HepG2 (cell line): ENCODE data around the gene DNAJA2. TPM values are rescaled to one million over a fixed set of nuclear protein-coding genes. Genes with fewer than 3 reads are reported as not detected.

Experiments used
- CEBPG ChIP-seq: IDR thresholded peaks from 2 replicates; pipeline ENCODE4 v1.6.1; 2016
- DR1 ChIP-seq: sonication (generic); formaldehyde crosslinking; IDR thresholded peaks from 2 replicates; pipeline ENCODE4 v1.8.0; 2021; ENCODE audit warnings: mild to moderate bottlenecking, missing genetic modification reagents, inconsistent platforms
- HNRNPK ChIP-seq: fragments of 200-400 bp; formaldehyde crosslinking; IDR thresholded peaks from 2 replicates; pipeline ENCODE4 v1.6.1; 2018; ENCODE audit warnings: low read length, low read depth, moderate library complexity, mild to moderate bottlenecking; ENCODE audit not compliant: poor library complexity, severe bottlenecking
- KAT2B ChIP-seq: fragments of 150-350 bp; IDR thresholded peaks from 2 replicates; pipeline ENCODE4 v1.6.1; 2014; ENCODE audit warnings: low read depth, low read length, borderline replicate concordance
- KMT2A ChIP-seq: sonication (generic); formaldehyde crosslinking; IDR thresholded peaks from 2 replicates; pipeline ENCODE4 v1.4.0; 2020; ENCODE audit warnings: missing genetic modification reagents
- MIER3 ChIP-seq: IDR thresholded peaks from 2 replicates; pipeline ENCODE4 v1.6.1; 2016; ENCODE audit warnings: missing compliant biosample characterization, borderline replicate concordance
- SIN3A ChIP-seq: IDR thresholded peaks from 2 replicates; pipeline ENCODE4 v1.6.1; 2011; ENCODE audit warnings: low read depth, mild to moderate bottlenecking, control low read depth, low read length, borderline replicate concordance
- SMC3 ChIP-seq: IDR thresholded peaks from 2 replicates; pipeline ENCODE4 v1.6.1; 2011; ENCODE audit warnings: low read length, improper control_type of control experiment
- SRSF9 ChIP-seq: fragments of 200-400 bp; formaldehyde crosslinking; IDR thresholded peaks from 2 replicates; pipeline ENCODE4 v1.6.1; 2018; ENCODE audit warnings: borderline replicate concordance, mild to moderate bottlenecking, low read depth, low read length; ENCODE audit not compliant: insufficient read depth, poor library complexity, severe bottlenecking
- ZNF333 ChIP-seq: sonication (generic); formaldehyde crosslinking; IDR thresholded peaks from 2 replicates; pipeline ENCODE4 v1.4.0; 2020; ENCODE audit warnings: mild to moderate bottlenecking, missing genetic modification reagents, borderline replicate concordance
- ZNF598 ChIP-seq: sonication (generic); formaldehyde crosslinking; IDR thresholded peaks from 2 replicates; pipeline ENCODE4 v1.5.1; 2020; ENCODE audit warnings: mild to moderate bottlenecking, missing genetic modification reagents, borderline replicate concordance
- polyA plus RNA-seq, 8 experiments: library from polyadenylated mRNA; depleted of rRNA in 3 of 8; stranded (reverse) in 7 of 8; unstranded in 1 of 8; fragments of >200 nt; fragmentation: Illumina TruSeq in 4 of 8; extraction: Trizol in 4 of 8; gene quantifications; 2 replicates each; pipeline versions ENCODE4 v1.2.1 to v1.2.3, GENCODE V29; 2011 to 2016; ENCODE audit warnings: low read depth in 4 of 8, missing spikeins in 1 of 8, mixed read lengths in 1 of 8; ENCODE audit not compliant: insufficient read depth in 1 of 8
- total RNA-seq, 5 experiments: library from RNA; depleted of rRNA; stranded (reverse); fragments of >200 nt; fragmentation: Illumina TruSeq; extraction: Trizol; gene quantifications; 2 replicates each; pipeline ENCODE4 v1.2.3, GENCODE V29; 2016; ENCODE audit warnings: low read depth in 1 of 5
- TF ChIP-seq, protein P1 (sequence below): sonication (generic); formaldehyde crosslinking; IDR thresholded peaks from 2 replicates; pipeline ENCODE4 v1.4.0; 2020; ENCODE audit warnings: mild to moderate bottlenecking, missing genetic modification reagents
- TF ChIP-seq, protein P2 (sequence below): sonication (generic); formaldehyde crosslinking; IDR thresholded peaks from 2 replicates; pipeline ENCODE4 v1.9.0; 2021; ENCODE audit warnings: missing genetic modification reagents, borderline replicate concordance
- TF ChIP-seq, protein P3 (sequence below): sonication (generic); formaldehyde crosslinking; IDR thresholded peaks from 2 replicates; pipeline ENCODE4 v1.4.0; 2020; ENCODE audit warnings: missing genetic modification reagents, mild to moderate bottlenecking, borderline replicate concordance
- TF ChIP-seq, protein P4 (sequence below), 2 experiments: fragments of 450-650 bp in 1 of 2; sonication (generic) in 1 of 2; formaldehyde crosslinking; IDR thresholded peaks; 2 replicates each; pipeline versions ENCODE4 v1.5.0 to v1.8.0; 2020 to 2022; ENCODE audit warnings: mild to moderate bottlenecking in 1 of 2, missing genetic modification reagents in 1 of 2
- TF ChIP-seq, protein P5 (sequence below): sonication (generic); formaldehyde crosslinking; IDR thresholded peaks from 2 replicates; pipeline ENCODE4 v1.4.0; 2020; ENCODE audit warnings: missing genetic modification reagents

Gene DNAJA2
- total and polyA plus RNA-seq, 2 of the 13 experiments (the other 11 are each of a cell fraction or from before 2014, with no cell fraction given): 25.4 to 176 TPM

DNA sequence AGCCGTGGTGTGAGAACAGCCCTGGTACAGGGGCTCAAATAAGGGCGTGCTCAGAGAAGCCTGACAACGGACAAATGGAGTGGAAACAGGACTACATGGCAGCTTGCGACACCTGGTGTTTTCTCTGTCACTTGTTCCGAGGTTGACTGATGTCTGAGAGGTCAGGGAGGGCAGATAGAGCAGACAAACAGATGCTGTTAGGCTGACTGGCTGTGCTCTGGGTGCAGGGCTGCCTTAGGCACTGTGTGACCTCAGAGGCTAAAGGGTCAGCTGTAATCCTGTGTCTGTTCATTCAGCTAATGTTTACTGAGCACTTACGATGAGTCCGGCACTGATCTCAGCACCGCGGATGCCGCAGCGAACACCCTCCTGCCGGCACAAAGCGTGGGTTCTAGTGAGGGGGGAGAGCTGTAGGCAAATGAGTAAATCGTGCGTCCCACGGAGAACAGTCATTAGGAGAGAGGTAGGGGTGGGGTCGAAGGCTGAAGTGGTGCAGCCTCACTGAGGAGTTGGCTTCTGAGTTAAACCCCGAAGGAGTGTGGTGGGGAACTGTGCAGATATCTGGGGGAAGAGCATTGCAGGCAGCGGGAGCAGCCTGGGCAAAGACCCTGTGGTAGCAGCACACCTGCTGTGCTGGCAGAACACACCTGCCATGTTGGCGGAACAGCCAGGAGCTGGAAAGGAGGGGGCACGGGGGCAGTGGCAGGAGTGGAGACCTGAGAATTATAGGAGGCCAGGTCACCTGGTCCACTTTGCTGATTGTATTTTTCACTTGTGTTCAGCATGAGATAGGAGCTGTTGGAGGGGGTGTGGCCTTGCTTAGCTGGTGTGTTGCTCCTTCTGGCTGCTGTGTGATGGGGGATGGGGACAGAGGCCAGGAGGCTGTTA is 54.3 kb downstream of the DNAJA2 start (continued):
- TF ChIP-seq, protein P1, sequence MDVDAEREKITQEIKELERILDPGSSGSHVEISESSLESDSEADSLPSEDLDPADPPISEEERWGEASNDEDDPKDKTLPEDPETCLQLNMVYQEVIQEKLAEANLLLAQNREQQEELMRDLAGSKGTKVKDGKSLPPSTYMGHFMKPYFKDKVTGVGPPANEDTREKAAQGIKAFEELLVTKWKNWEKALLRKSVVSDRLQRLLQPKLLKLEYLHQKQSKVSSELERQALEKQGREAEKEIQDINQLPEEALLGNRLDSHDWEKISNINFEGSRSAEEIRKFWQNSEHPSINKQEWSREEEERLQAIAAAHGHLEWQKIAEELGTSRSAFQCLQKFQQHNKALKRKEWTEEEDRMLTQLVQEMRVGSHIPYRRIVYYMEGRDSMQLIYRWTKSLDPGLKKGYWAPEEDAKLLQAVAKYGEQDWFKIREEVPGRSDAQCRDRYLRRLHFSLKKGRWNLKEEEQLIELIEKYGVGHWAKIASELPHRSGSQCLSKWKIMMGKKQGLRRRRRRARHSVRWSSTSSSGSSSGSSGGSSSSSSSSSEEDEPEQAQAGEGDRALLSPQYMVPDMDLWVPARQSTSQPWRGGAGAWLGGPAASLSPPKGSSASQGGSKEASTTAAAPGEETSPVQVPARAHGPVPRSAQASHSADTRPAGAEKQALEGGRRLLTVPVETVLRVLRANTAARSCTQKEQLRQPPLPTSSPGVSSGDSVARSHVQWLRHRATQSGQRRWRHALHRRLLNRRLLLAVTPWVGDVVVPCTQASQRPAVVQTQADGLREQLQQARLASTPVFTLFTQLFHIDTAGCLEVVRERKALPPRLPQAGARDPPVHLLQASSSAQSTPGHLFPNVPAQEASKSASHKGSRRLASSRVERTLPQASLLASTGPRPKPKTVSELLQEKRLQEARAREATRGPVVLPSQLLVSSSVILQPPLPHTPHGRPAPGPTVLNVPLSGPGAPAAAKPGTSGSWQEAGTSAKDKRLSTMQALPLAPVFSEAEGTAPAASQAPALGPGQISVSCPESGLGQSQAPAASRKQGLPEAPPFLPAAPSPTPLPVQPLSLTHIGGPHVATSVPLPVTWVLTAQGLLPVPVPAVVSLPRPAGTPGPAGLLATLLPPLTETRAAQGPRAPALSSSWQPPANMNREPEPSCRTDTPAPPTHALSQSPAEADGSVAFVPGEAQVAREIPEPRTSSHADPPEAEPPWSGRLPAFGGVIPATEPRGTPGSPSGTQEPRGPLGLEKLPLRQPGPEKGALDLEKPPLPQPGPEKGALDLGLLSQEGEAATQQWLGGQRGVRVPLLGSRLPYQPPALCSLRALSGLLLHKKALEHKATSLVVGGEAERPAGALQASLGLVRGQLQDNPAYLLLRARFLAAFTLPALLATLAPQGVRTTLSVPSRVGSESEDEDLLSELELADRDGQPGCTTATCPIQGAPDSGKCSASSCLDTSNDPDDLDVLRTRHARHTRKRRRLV: no peak
- TF ChIP-seq SMC3 (peak; percentile 84), DR1 (CRISPR knock-in tag) (no peak), KMT2A (CRISPR knock-in tag) (no peak; the same call in 1 of the 2 replicates), SIN3A (peak; percentile 51; the same call in 1 of the 2 replicates), KAT2B (no peak), ZNF333 (peak; percentile 81; the same call in 1 of the 2 replicates), ZNF598 (CRISPR knock-in tag) (no peak), SRSF9 (no peak), HNRNPK (no peak), CEBPG (peak; percentile 84), MIER3 (CRISPR knock-in tag) (peak; percentile 70; the same call in 1 of the 2 replicates)
- TF ChIP-seq, protein P2, sequence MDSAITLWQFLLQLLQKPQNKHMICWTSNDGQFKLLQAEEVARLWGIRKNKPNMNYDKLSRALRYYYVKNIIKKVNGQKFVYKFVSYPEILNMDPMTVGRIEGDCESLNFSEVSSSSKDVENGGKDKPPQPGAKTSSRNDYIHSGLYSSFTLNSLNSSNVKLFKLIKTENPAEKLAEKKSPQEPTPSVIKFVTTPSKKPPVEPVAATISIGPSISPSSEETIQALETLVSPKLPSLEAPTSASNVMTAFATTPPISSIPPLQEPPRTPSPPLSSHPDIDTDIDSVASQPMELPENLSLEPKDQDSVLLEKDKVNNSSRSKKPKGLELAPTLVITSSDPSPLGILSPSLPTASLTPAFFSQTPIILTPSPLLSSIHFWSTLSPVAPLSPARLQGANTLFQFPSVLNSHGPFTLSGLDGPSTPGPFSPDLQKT (CRISPR knock-in tag): no peak
- TF ChIP-seq, protein P3, sequence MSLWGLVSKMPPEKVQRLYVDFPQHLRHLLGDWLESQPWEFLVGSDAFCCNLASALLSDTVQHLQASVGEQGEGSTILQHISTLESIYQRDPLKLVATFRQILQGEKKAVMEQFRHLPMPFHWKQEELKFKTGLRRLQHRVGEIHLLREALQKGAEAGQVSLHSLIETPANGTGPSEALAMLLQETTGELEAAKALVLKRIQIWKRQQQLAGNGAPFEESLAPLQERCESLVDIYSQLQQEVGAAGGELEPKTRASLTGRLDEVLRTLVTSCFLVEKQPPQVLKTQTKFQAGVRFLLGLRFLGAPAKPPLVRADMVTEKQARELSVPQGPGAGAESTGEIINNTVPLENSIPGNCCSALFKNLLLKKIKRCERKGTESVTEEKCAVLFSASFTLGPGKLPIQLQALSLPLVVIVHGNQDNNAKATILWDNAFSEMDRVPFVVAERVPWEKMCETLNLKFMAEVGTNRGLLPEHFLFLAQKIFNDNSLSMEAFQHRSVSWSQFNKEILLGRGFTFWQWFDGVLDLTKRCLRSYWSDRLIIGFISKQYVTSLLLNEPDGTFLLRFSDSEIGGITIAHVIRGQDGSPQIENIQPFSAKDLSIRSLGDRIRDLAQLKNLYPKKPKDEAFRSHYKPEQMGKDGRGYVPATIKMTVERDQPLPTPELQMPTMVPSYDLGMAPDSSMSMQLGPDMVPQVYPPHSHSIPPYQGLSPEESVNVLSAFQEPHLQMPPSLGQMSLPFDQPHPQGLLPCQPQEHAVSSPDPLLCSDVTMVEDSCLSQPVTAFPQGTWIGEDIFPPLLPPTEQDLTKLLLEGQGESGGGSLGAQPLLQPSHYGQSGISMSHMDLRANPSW: peak; percentile 83
- TF ChIP-seq, protein P4, sequence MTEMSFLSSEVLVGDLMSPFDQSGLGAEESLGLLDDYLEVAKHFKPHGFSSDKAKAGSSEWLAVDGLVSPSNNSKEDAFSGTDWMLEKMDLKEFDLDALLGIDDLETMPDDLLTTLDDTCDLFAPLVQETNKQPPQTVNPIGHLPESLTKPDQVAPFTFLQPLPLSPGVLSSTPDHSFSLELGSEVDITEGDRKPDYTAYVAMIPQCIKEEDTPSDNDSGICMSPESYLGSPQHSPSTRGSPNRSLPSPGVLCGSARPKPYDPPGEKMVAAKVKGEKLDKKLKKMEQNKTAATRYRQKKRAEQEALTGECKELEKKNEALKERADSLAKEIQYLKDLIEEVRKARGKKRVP (CRISPR knock-in tag; IDR thresholded peaks at IDR 0.05): peak in 1 of 2 experiments; percentile 81; a peak in 2 of 4 replicates
- TF ChIP-seq, protein P5, sequence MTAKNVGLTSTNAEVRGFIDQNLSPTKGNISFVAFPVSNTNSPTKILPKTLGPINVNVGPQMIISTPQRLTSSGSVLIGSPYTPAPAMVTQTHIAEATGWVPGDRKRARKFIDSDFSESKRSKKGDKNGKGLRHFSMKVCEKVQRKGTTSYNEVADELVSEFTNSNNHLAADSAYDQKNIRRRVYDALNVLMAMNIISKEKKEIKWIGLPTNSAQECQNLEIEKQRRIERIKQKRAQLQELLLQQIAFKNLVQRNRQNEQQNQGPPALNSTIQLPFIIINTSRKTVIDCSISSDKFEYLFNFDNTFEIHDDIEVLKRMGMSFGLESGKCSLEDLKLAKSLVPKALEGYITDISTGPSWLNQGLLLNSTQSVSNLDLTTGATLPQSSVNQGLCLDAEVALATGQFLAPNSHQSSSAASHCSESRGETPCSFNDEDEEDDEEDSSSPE: peak; percentile 60; the same call in 1 of the 2 replicates
